Measurements from ENCODE around the gene RASL11A.

- TF ChIP-seq POLR2A (IDR thresholded peaks at IDR 0.05; ENCODE audit: low read depth, low read length), result no peak
- no peak for TF ChIP-seq POLR2AphosphoS5 (IDR thresholded peaks at IDR 0.05; ENCODE audit: low read depth, low read length)
Observed at GRCh38 chr13:27289011-27289665, 18.5 kb downstream of the RASL11A start.

Measured in GM12892 (cell line).